Neural cell (in vitro differentiated cells): ENCODE measurements around the gene MTCH1. TPM values are rescaled to one million over a fixed set of nuclear protein-coding genes. Genes with fewer than 3 reads are reported as not detected.
A peak's percentile ranks its signal among the peaks of the same experiment; 100 is the strongest.

Experiments
- H2AFZ ChIP-seq: fragments of 200-600, 300-800 bp; sonication (generic), shearing (Covaris generic); 2 replicates; pipeline ENCODE4 v1.6.0; 2014; ENCODE audit warnings: low read depth, mild to moderate bottlenecking, antibody characterized with exemption, low read length, moderate library complexity
- H3F3A ChIP-seq: fragments of 200-600 bp; shearing (Covaris generic); 2 replicates; pipeline ENCODE4 v1.6.1; 2016; ENCODE audit warnings: mild to moderate bottlenecking, moderate library complexity, mixed read lengths, antibody characterized with exemption, low read length; ENCODE audit not compliant: insufficient read depth, poor library complexity, severe bottlenecking
- H3K27ac ChIP-seq: fragments of 200-600, 300-800 bp; sonication (generic), shearing (Covaris generic); 2 replicates; pipeline ENCODE4 v1.5.1; 2014; ENCODE audit warnings: mild to moderate bottlenecking, low read length, moderate library complexity
- H3K27me3 ChIP-seq: fragments of 300-800, 200-600 bp; sonication (generic), shearing (Covaris generic); 2 replicates; pipeline ENCODE4 v1.6.0; 2014; ENCODE audit warnings: mild to moderate bottlenecking, low read depth, low read length, moderate library complexity; ENCODE audit not compliant: insufficient read depth
- H3K36me3 ChIP-seq: fragments of 300-800, 200-600 bp; sonication (generic), shearing (Covaris generic); 2 replicates; pipeline ENCODE4 v1.5.1; 2014; ENCODE audit warnings: mild to moderate bottlenecking, antibody characterized with exemption, low read length, moderate library complexity; ENCODE audit not compliant: insufficient read depth
- H3K4me2 ChIP-seq: fragments of 300-800, 200-600 bp; sonication (generic), shearing (Covaris generic); 2 replicates; pipeline ENCODE4 v1.6.0; 2014; ENCODE audit warnings: mild to moderate bottlenecking, low read length
- H3K4me3 ChIP-seq: fragments of 300-800, 200-600 bp; sonication (generic), shearing (Covaris generic); 2 replicates; pipeline ENCODE4 v1.5.1; 2014; ENCODE audit warnings: mild to moderate bottlenecking, low read length, moderate library complexity
- H3K79me2 ChIP-seq: fragments of 200-600 bp; shearing (Covaris generic); replicated peaks from 2 replicates; pipeline ENCODE4 v1.6.0; 2014; ENCODE audit warnings: mild to moderate bottlenecking, low read length, moderate library complexity; ENCODE audit not compliant: insufficient read depth
- H3K9ac ChIP-seq: fragments of 300-800, 200-600 bp; sonication (generic), shearing (Covaris generic); 2 replicates; pipeline ENCODE4 v1.6.1; 2016; ENCODE audit warnings: mild to moderate bottlenecking, low read length, mixed read lengths
- H3K9me2 ChIP-seq: fragments of 200-600 bp; shearing (Covaris generic); 2 replicates; pipeline ENCODE4 v1.6.1; 2016; ENCODE audit warnings: mild to moderate bottlenecking, low read length, mixed read lengths; ENCODE audit not compliant: insufficient read depth
- H3K9me3 ChIP-seq: fragments of 200-600, 300-800 bp; sonication (generic), shearing (Covaris generic); 2 replicates; pipeline ENCODE4 v1.6.1; 2016; ENCODE audit warnings: mild to moderate bottlenecking, mixed run types, low read length, moderate library complexity, mixed read lengths
- H4K20me1 ChIP-seq: fragments of 200-600 bp; shearing (Covaris generic); 2 replicates; pipeline ENCODE4 v1.6.1; 2016; ENCODE audit warnings: mild to moderate bottlenecking, mixed run types; ENCODE audit not compliant: insufficient read depth
- CTCF ChIP-seq: fragments of 450-650 bp; IDR thresholded peaks from 2 replicates; pipeline ENCODE4 v1.5.1; 2014; ENCODE audit warnings: antibody characterized with exemption, mild to moderate bottlenecking, moderate library complexity; ENCODE audit not compliant: poor library complexity, severe bottlenecking
- EP300 ChIP-seq: fragments of 450-650 bp; conservative IDR thresholded peaks from 2 replicates; pipeline ENCODE4 v1.6.1; 2014; ENCODE audit warnings: antibody characterized with exemption, mild to moderate bottlenecking, moderate library complexity; ENCODE audit not compliant: poor library complexity, severe bottlenecking
- EZH2 ChIP-seq: fragments of 200-600, 300-800 bp; shearing (Covaris generic), sonication (generic); IDR thresholded peaks from 2 replicates; pipeline ENCODE4 v1.6.1; 2014; ENCODE audit warnings: antibody characterized with exemption, low read length, borderline replicate concordance, mild to moderate bottlenecking; ENCODE audit not compliant: insufficient read depth, poor library complexity, severe bottlenecking
- MXI1 ChIP-seq: fragments of 450-650 bp; conservative IDR thresholded peaks from 2 replicates; pipeline ENCODE4 v1.6.1; 2014; ENCODE audit warnings: antibody characterized with exemption, mild to moderate bottlenecking; ENCODE audit not compliant: poor library complexity, severe bottlenecking
- POLR2AphosphoS5 ChIP-seq: IDR thresholded peaks from 2 replicates; pipeline ENCODE4 v1.6.1; 2012
- RAD21 ChIP-seq: fragments of 450-650 bp; conservative IDR thresholded peaks from 2 replicates; pipeline ENCODE4 v1.6.1; 2014; ENCODE audit warnings: antibody characterized with exemption, mild to moderate bottlenecking, moderate library complexity
- REST ChIP-seq: IDR thresholded peaks from 2 replicates; pipeline ENCODE4 v1.6.1; 2012; ENCODE audit warnings: borderline replicate concordance
- SMC3 ChIP-seq: fragments of 450-650 bp; conservative IDR thresholded peaks from 2 replicates; pipeline ENCODE4 v1.6.1; 2014; ENCODE audit warnings: antibody characterized with exemption, mild to moderate bottlenecking, moderate library complexity; ENCODE audit not compliant: poor library complexity
- TAF1 ChIP-seq: IDR thresholded peaks from 2 replicates; pipeline ENCODE4 v1.6.1; 2012; ENCODE audit warnings: low read depth
- polyA plus RNA-seq: library from polyadenylated mRNA; depleted of rRNA; stranded (reverse); fragments of >200 nt; gene quantifications from 2 replicates; pipeline ENCODE4 v1.2.3, GENCODE V29; 2014

MTCH1 gene
- polyA plus RNA-seq, 1 donor from 2014 or later: 217 TPM

- H3K4me2 ChIP-seq: no peak overlapping the region
- no peak overlapping the region for H3K9ac ChIP-seq
- no peaks in the 10 kb centered on the region for H3K9me2 ChIP-seq
- no peak overlapping the region for H2AFZ ChIP-seq
- H3F3A ChIP-seq: no peaks in the 10 kb centered on the region
- no peak overlapping the region for H3K4me3 ChIP-seq
- H3K27me3 ChIP-seq: no peaks in the 10 kb centered on the region
- no peaks in the 10 kb centered on the region for H4K20me1 ChIP-seq
- H3K79me2 ChIP-seq: no peaks in the 10 kb centered on the region
- H3K9me3 ChIP-seq: no peaks in the 10 kb centered on the region
- no peaks in the 10 kb centered on the region for H3K36me3 ChIP-seq
- TF ChIP-seq SMC3 (no peak), POLR2AphosphoS5 (no peak), MXI1 (no peak), TAF1 (no peak), EP300 (no peak), CTCF (no peak), EZH2 (no peak), REST (no peak), RAD21 (no peak)
- H3K27ac ChIP-seq: no peak overlapping the region
Observed at GRCh38 chr6:37030599-37030998, 44.6 kb upstream of the MTCH1 start.

- no peaks in the 10 kb centered on the region for H3F3A ChIP-seq
- no peak overlapping the region for H3K4me3 ChIP-seq
- no peak overlapping the region for H2AFZ ChIP-seq
- H3K4me2 ChIP-seq: no peak overlapping the region
- H3K9ac ChIP-seq: no peak overlapping the region
- H3K9me3 ChIP-seq: no peaks in the 10 kb centered on the region
- H3K9me2 ChIP-seq: no peaks in the 10 kb centered on the region
- H3K27ac ChIP-seq: no peak overlapping the region
- no peaks in the 10 kb centered on the region for H4K20me1 ChIP-seq
- H3K79me2 ChIP-seq: no peaks in the 10 kb centered on the region
- H3K27me3 ChIP-seq: no peaks in the 10 kb centered on the region
- H3K36me3 ChIP-seq: no peaks in the 10 kb centered on the region
- TF ChIP-seq CTCF (peak; percentile 33), RAD21 (peak; percentile 43), POLR2AphosphoS5 (no peak), SMC3 (peak; percentile 50), EP300 (no peak), TAF1 (no peak)
Observed at GRCh38 chr6:37029249-37029971, 43.4 kb upstream of the MTCH1 start.
